Neural cell (in vitro differentiated cells): Measurements from ENCODE around the gene KLHL17. TPM values are rescaled to one million over a fixed set of nuclear protein-coding genes. Genes with fewer than 3 reads are reported as not detected.

ENCODE experiments used
- H2AFZ ChIP-seq: fragments of 200-600, 300-800 bp; sonication (generic), shearing (Covaris generic); 2 replicates; pipeline ENCODE4 v1.6.0; 2014; ENCODE audit warnings: low read depth, mild to moderate bottlenecking, antibody characterized with exemption, low read length, moderate library complexity
- H3F3A ChIP-seq: fragments of 200-600 bp; shearing (Covaris generic); 2 replicates; pipeline ENCODE4 v1.6.1; 2016; ENCODE audit warnings: mild to moderate bottlenecking, moderate library complexity, mixed read lengths, antibody characterized with exemption, low read length; ENCODE audit not compliant: insufficient read depth, poor library complexity, severe bottlenecking
- H3K27ac ChIP-seq: fragments of 200-600, 300-800 bp; sonication (generic), shearing (Covaris generic); 2 replicates; pipeline ENCODE4 v1.5.1; 2014; ENCODE audit warnings: mild to moderate bottlenecking, low read length, moderate library complexity
- H3K27me3 ChIP-seq: fragments of 300-800, 200-600 bp; sonication (generic), shearing (Covaris generic); 2 replicates; pipeline ENCODE4 v1.6.0; 2014; ENCODE audit warnings: mild to moderate bottlenecking, low read depth, low read length, moderate library complexity; ENCODE audit not compliant: insufficient read depth
- H3K36me3 ChIP-seq: fragments of 300-800, 200-600 bp; sonication (generic), shearing (Covaris generic); 2 replicates; pipeline ENCODE4 v1.5.1; 2014; ENCODE audit warnings: mild to moderate bottlenecking, antibody characterized with exemption, low read length, moderate library complexity; ENCODE audit not compliant: insufficient read depth
- H3K4me2 ChIP-seq: fragments of 300-800, 200-600 bp; sonication (generic), shearing (Covaris generic); 2 replicates; pipeline ENCODE4 v1.6.0; 2014; ENCODE audit warnings: mild to moderate bottlenecking, low read length
- H3K4me3 ChIP-seq: fragments of 300-800, 200-600 bp; sonication (generic), shearing (Covaris generic); 2 replicates; pipeline ENCODE4 v1.5.1; 2014; ENCODE audit warnings: mild to moderate bottlenecking, low read length, moderate library complexity
- H3K79me2 ChIP-seq: fragments of 200-600 bp; shearing (Covaris generic); replicated peaks from 2 replicates; pipeline ENCODE4 v1.6.0; 2014; ENCODE audit warnings: mild to moderate bottlenecking, low read length, moderate library complexity; ENCODE audit not compliant: insufficient read depth
- H3K9ac ChIP-seq: fragments of 300-800, 200-600 bp; sonication (generic), shearing (Covaris generic); 2 replicates; pipeline ENCODE4 v1.6.1; 2016; ENCODE audit warnings: mild to moderate bottlenecking, low read length, mixed read lengths
- H3K9me2 ChIP-seq: fragments of 200-600 bp; shearing (Covaris generic); 2 replicates; pipeline ENCODE4 v1.6.1; 2016; ENCODE audit warnings: mild to moderate bottlenecking, low read length, mixed read lengths; ENCODE audit not compliant: insufficient read depth
- H3K9me3 ChIP-seq: fragments of 200-600, 300-800 bp; sonication (generic), shearing (Covaris generic); 2 replicates; pipeline ENCODE4 v1.6.1; 2016; ENCODE audit warnings: mild to moderate bottlenecking, mixed run types, low read length, moderate library complexity, mixed read lengths
- H4K20me1 ChIP-seq: fragments of 200-600 bp; shearing (Covaris generic); 2 replicates; pipeline ENCODE4 v1.6.1; 2016; ENCODE audit warnings: mild to moderate bottlenecking, mixed run types; ENCODE audit not compliant: insufficient read depth
- EP300 ChIP-seq: fragments of 450-650 bp; conservative IDR thresholded peaks from 2 replicates; pipeline ENCODE4 v1.6.1; 2014; ENCODE audit warnings: antibody characterized with exemption, mild to moderate bottlenecking, moderate library complexity; ENCODE audit not compliant: poor library complexity, severe bottlenecking
- EZH2 ChIP-seq: fragments of 200-600, 300-800 bp; shearing (Covaris generic), sonication (generic); IDR thresholded peaks from 2 replicates; pipeline ENCODE4 v1.6.1; 2014; ENCODE audit warnings: antibody characterized with exemption, low read length, borderline replicate concordance, mild to moderate bottlenecking; ENCODE audit not compliant: insufficient read depth, poor library complexity, severe bottlenecking
- MXI1 ChIP-seq: fragments of 450-650 bp; conservative IDR thresholded peaks from 2 replicates; pipeline ENCODE4 v1.6.1; 2014; ENCODE audit warnings: antibody characterized with exemption, mild to moderate bottlenecking; ENCODE audit not compliant: poor library complexity, severe bottlenecking
- POLR2AphosphoS5 ChIP-seq: IDR thresholded peaks from 2 replicates; pipeline ENCODE4 v1.6.1; 2012
- RAD21 ChIP-seq: fragments of 450-650 bp; conservative IDR thresholded peaks from 2 replicates; pipeline ENCODE4 v1.6.1; 2014; ENCODE audit warnings: antibody characterized with exemption, mild to moderate bottlenecking, moderate library complexity
- SMC3 ChIP-seq: fragments of 450-650 bp; conservative IDR thresholded peaks from 2 replicates; pipeline ENCODE4 v1.6.1; 2014; ENCODE audit warnings: antibody characterized with exemption, mild to moderate bottlenecking, moderate library complexity; ENCODE audit not compliant: poor library complexity
- TAF1 ChIP-seq: IDR thresholded peaks from 2 replicates; pipeline ENCODE4 v1.6.1; 2012; ENCODE audit warnings: low read depth
- polyA plus RNA-seq: library from polyadenylated mRNA; depleted of rRNA; stranded (reverse); fragments of >200 nt; gene quantifications from 2 replicates; pipeline ENCODE4 v1.2.3, GENCODE V29; 2014
- TF ChIP-seq, protein P1 (sequence below): IDR thresholded peaks from 2 replicates; pipeline ENCODE4 v1.6.1; 2012; ENCODE audit warnings: borderline replicate concordance
- TF ChIP-seq, protein P2 (sequence below): fragments of 450-650 bp; IDR thresholded peaks from 2 replicates; pipeline ENCODE4 v1.5.1; 2014; ENCODE audit warnings: antibody characterized with exemption, mild to moderate bottlenecking, moderate library complexity; ENCODE audit not compliant: poor library complexity, severe bottlenecking

The KLHL17 gene
- polyA plus RNA-seq, 1 donor from 2014 or later, result 52.3 TPM

DNA sequence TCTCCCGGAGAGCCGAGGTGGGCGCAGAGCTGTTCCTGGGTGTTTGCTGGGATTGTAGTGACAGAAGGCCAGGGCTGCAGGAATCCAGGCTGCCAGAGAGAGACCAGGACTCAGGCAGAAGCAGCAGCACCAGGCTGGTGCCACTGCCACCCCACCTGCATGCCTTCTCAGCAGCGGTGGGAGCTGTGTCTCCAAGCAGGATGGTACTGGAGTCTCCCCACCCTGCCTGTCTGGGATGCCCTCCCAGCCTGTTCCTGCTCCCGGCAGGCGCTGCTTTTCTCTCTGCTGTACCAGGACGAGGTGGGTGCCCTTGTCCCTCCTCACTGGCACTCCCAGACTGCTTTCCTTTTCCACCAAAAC, 44.0 kb downstream of the KLHL17 start:
- H4K20me1 ChIP-seq, result no peaks in the 10 kb centered on the region
- no peak overlapping the region for H3K4me3 ChIP-seq
- H3K4me2 ChIP-seq, result no peak overlapping the region
- H3K9ac ChIP-seq, result no peak overlapping the region
- no peaks in the 10 kb centered on the region for H3K9me3 ChIP-seq
- H2AFZ ChIP-seq, result no peak overlapping the region
- H3K36me3 ChIP-seq, result no peaks in the 10 kb centered on the region
- H3F3A ChIP-seq, result no peaks in the 10 kb centered on the region
- no peaks in the 10 kb centered on the region for H3K27me3 ChIP-seq
- peaks cover 4% of the 10 kb centered on the region for H3K79me2 ChIP-seq
- TF ChIP-seq MXI1, result no peak
- no peak for TF ChIP-seq SMC3
- no peak for TF ChIP-seq POLR2AphosphoS5
- no peak for TF ChIP-seq TAF1
- TF ChIP-seq RAD21, result no peak
- TF ChIP-seq EP300, result no peak
- TF ChIP-seq, protein P1, sequence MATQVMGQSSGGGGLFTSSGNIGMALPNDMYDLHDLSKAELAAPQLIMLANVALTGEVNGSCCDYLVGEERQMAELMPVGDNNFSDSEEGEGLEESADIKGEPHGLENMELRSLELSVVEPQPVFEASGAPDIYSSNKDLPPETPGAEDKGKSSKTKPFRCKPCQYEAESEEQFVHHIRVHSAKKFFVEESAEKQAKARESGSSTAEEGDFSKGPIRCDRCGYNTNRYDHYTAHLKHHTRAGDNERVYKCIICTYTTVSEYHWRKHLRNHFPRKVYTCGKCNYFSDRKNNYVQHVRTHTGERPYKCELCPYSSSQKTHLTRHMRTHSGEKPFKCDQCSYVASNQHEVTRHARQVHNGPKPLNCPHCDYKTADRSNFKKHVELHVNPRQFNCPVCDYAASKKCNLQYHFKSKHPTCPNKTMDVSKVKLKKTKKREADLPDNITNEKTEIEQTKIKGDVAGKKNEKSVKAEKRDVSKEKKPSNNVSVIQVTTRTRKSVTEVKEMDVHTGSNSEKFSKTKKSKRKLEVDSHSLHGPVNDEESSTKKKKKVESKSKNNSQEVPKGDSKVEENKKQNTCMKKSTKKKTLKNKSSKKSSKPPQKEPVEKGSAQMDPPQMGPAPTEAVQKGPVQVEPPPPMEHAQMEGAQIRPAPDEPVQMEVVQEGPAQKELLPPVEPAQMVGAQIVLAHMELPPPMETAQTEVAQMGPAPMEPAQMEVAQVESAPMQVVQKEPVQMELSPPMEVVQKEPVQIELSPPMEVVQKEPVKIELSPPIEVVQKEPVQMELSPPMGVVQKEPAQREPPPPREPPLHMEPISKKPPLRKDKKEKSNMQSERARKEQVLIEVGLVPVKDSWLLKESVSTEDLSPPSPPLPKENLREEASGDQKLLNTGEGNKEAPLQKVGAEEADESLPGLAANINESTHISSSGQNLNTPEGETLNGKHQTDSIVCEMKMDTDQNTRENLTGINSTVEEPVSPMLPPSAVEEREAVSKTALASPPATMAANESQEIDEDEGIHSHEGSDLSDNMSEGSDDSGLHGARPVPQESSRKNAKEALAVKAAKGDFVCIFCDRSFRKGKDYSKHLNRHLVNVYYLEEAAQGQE, result no peak
- TF ChIP-seq, protein P2, sequence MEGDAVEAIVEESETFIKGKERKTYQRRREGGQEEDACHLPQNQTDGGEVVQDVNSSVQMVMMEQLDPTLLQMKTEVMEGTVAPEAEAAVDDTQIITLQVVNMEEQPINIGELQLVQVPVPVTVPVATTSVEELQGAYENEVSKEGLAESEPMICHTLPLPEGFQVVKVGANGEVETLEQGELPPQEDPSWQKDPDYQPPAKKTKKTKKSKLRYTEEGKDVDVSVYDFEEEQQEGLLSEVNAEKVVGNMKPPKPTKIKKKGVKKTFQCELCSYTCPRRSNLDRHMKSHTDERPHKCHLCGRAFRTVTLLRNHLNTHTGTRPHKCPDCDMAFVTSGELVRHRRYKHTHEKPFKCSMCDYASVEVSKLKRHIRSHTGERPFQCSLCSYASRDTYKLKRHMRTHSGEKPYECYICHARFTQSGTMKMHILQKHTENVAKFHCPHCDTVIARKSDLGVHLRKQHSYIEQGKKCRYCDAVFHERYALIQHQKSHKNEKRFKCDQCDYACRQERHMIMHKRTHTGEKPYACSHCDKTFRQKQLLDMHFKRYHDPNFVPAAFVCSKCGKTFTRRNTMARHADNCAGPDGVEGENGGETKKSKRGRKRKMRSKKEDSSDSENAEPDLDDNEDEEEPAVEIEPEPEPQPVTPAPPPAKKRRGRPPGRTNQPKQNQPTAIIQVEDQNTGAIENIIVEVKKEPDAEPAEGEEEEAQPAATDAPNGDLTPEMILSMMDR, result no peak
- no peak for TF ChIP-seq EZH2
- no peaks in the 10 kb centered on the region for H3K9me2 ChIP-seq
- H3K27ac ChIP-seq, result no peak overlapping the region

DNA sequence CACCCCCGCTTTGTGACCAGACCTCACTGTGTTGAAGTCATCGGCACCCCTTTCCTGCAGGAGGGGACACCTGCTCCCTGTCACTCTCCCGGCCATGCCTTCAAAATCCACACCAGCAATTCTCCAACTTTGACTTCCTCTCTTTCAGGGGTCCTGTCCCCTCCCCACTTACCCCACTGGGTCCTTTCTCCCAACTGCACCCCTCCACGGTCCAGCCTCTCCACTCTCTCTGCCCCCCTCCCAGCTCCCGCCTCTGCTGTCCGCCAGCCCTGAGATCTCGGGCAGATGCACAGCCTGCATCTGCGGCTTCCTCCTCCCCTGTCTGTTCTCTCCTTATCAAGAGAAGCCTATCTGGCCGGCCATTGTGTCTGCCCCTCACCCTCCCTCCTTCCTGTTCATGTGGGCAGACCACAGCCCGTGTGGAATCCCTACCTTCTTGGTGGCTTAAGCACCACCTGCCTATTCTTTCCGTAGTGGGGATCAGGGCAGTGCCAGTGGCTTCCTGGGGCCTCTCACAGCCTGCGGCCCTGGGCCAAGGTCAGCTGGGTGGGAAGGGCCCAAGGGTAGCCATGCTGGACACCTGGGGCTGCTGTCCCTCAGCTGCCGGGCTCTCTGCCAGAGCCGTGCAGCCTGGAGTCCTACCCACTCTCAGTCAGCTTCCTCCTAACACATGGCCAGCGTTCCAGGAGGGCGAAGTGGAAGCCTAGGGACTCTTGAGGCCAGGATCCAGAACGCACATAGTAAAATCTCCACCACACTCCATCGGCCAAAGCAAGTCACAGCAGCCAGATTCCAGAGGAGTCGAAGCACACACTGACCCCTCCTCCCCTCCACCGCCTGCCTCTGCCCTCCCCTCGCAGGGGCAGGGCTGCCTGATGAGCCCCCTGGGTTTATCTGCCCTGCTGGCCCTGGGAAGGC, 44.7 kb downstream of the KLHL17 start:
- Histone ChIP-seq H4K20me1 (no peaks in the 10 kb centered on the region), H3K27me3 (no peaks in the 10 kb centered on the region), H3K9me3 (no peaks in the 10 kb centered on the region), H3K36me3 (no peaks in the 10 kb centered on the region), H2AFZ (no peak overlapping the region), H3K27ac (no peak overlapping the region), H3K9ac (no peak overlapping the region), H3K9me2 (no peaks in the 10 kb centered on the region), H3F3A (no peaks in the 10 kb centered on the region), H3K4me3 (no peak overlapping the region), H3K4me2 (no peak overlapping the region), H3K79me2 (peaks cover 4% of the 10 kb centered on the region)
- TF ChIP-seq EP300, result no peak
- TF ChIP-seq TAF1, result no peak
- no peak for TF ChIP-seq RAD21
- TF ChIP-seq POLR2AphosphoS5, result no peak
- no peak for TF ChIP-seq EZH2
- TF ChIP-seq, protein P1, result no peak
- no peak for TF ChIP-seq MXI1
- TF ChIP-seq SMC3, result no peak
- TF ChIP-seq, protein P2, result no peak
